ENCODE data around the gene NELFA.

The NELFA gene

GRCh38 chr4:1975880-1976279 lies 32.9 kb downstream of the NELFA start:
- no peak overlapping the region for H3K9ac ChIP-seq (ENCODE audit: low read length)
- no peaks in the 10 kb centered on the region for H3K27me3 ChIP-seq (ENCODE audit: low read length)
- no peak overlapping the region for H3K27ac ChIP-seq (ENCODE audit: low read depth, low read length)
- no peak overlapping the region for H3K4me3 ChIP-seq (ENCODE audit: insufficient read depth, low read length, poor library complexity, severe bottlenecking)
- no peaks in the 10 kb centered on the region for H3K9me3 ChIP-seq (ENCODE audit: insufficient read depth, low read length)
- no peaks in the 10 kb centered on the region for H3K9me2 ChIP-seq (replicated peaks; ENCODE audit: insufficient read depth, low read length)
- TF ChIP-seq CTCF (IDR thresholded peaks at IDR 0.05; ENCODE audit: insufficient read depth, low read length, poor library complexity, severe bottlenecking) = no peak
- TF ChIP-seq EZH2phosphoT487 (conservative IDR thresholded peaks at IDR 0.05; ENCODE audit: low read length) = no peak
- H3F3A ChIP-seq (ENCODE audit: insufficient read depth) = peaks cover 7% of the 10 kb centered on the region; the same call in 1 of the 2 replicates
- peaks cover 3% of the 10 kb centered on the region; the same call in 1 of the 2 replicates for H4K20me1 ChIP-seq (ENCODE audit: low read depth, low read length)
- no peaks in the 10 kb centered on the region for H3K79me2 ChIP-seq (ENCODE audit: insufficient read depth, low read length)
- no peak overlapping the region for H2AFZ ChIP-seq (ENCODE audit: low read depth, low read length, severe bottlenecking)
- no peak overlapping the region for H3K4me2 ChIP-seq (ENCODE audit: low read depth, low read length, poor library complexity, severe bottlenecking)
- H3K36me3 ChIP-seq (ENCODE audit: low read length) = peaks cover 6% of the 10 kb centered on the region

GRCh38 chr4:1975391-1975801 lies 33.4 kb downstream of the NELFA start:
- no peak overlapping the region for H3K9ac ChIP-seq (ENCODE audit: low read length)
- no peaks in the 10 kb centered on the region for H3K9me2 ChIP-seq (replicated peaks; ENCODE audit: insufficient read depth, low read length)
- H2AFZ ChIP-seq (ENCODE audit: low read depth, low read length, severe bottlenecking) = no peak overlapping the region
- H3K9me3 ChIP-seq (ENCODE audit: insufficient read depth, low read length) = no peaks in the 10 kb centered on the region
- no peak overlapping the region for H3K4me2 ChIP-seq (ENCODE audit: low read depth, low read length, poor library complexity, severe bottlenecking)
- H3F3A ChIP-seq (ENCODE audit: insufficient read depth) = 0 out of 2 replicates have a peak, but pooled peaks cover 3% of the 10 kb centered on the region
- no peaks in the 10 kb centered on the region for H3K79me2 ChIP-seq (ENCODE audit: insufficient read depth, low read length)
- H4K20me1 ChIP-seq (ENCODE audit: low read depth, low read length) = no peaks in the 10 kb centered on the region; the same call in 1 of the 2 replicates
- H3K27ac ChIP-seq (ENCODE audit: low read depth, low read length) = no peak overlapping the region
- TF ChIP-seq CTCF (IDR thresholded peaks at IDR 0.05; ENCODE audit: insufficient read depth, low read length, poor library complexity, severe bottlenecking) (no peak), EZH2phosphoT487 (conservative IDR thresholded peaks at IDR 0.05; ENCODE audit: low read length) (no peak)
- H3K36me3 ChIP-seq (ENCODE audit: low read length) = peaks cover 5% of the 10 kb centered on the region; the same call in 1 of the 2 replicates
- no peak overlapping the region for H3K4me3 ChIP-seq (ENCODE audit: insufficient read depth, low read length, poor library complexity, severe bottlenecking)
- no peaks in the 10 kb centered on the region for H3K27me3 ChIP-seq (ENCODE audit: low read length)

GRCh38 chr4:1974840-1975239 lies 33.9 kb downstream of the NELFA start:
- Histone ChIP-seq H3K4me2 (ENCODE audit: low read depth, low read length, poor library complexity, severe bottlenecking) (no peak overlapping the region), H4K20me1 (ENCODE audit: low read depth, low read length) (no peaks in the 10 kb centered on the region; the same call in 1 of the 2 replicates), H3F3A (ENCODE audit: insufficient read depth) (no peaks in the 10 kb centered on the region), H3K4me3 (ENCODE audit: insufficient read depth, low read length, poor library complexity, severe bottlenecking) (no peak overlapping the region), H3K9me2 (replicated peaks; ENCODE audit: insufficient read depth, low read length) (no peaks in the 10 kb centered on the region), H3K36me3 (ENCODE audit: low read length) (peaks cover 5% of the 10 kb centered on the region; the same call in 1 of the 2 replicates), H3K27me3 (ENCODE audit: low read length) (no peaks in the 10 kb centered on the region), H3K79me2 (ENCODE audit: insufficient read depth, low read length) (no peaks in the 10 kb centered on the region), H2AFZ (ENCODE audit: low read depth, low read length, severe bottlenecking) (no peak overlapping the region), H3K27ac (ENCODE audit: low read depth, low read length) (no peak overlapping the region), H3K9me3 (ENCODE audit: insufficient read depth, low read length) (no peaks in the 10 kb centered on the region), H3K9ac (ENCODE audit: low read length) (no peak overlapping the region)
- no peak for TF ChIP-seq CTCF (IDR thresholded peaks at IDR 0.05; ENCODE audit: insufficient read depth, low read length, poor library complexity, severe bottlenecking)
- no peak for TF ChIP-seq EZH2phosphoT487 (conservative IDR thresholded peaks at IDR 0.05; ENCODE audit: low read length)

Data from SU-DHL-6 (cell line).